T follicular helper cell (primary cell): ENCODE measurements around the gene LRRC53.

Source experiments
- DNase-seq: peaks from one replicate; pipeline ENCODE4 v3.0.0-alpha.2; 2020; ENCODE audit warnings: low read depth

LRRC53 gene

GRCh38 chr1:74430342-74430934 lies 82.0 kb downstream of the LRRC53 start:
- no peak for DNase-seq

- DNase-seq = no peak
Measured at GRCh38 chr1:74429580-74429979, 82.8 kb downstream of the LRRC53 start.

DNA sequence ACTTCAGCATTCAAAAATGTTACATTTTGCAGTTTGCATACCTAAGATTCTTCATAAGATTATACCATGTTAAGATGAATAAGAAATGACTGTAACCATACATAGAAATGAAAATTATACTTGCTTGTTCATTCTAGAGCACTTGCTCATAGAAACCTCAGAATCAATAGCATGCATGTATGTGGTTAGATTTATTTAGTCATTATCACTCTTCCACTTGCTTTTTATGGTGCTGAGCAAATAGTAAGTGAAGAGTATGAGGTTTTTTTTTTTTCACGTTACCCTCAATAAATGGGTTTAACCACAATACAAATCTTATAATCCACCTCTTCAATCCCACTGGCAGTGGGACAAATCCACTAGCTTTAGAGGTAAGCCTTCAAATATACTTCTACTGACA lies 84.7 kb downstream of the LRRC53 start:
- no peak for DNase-seq

GRCh38 chr1:74426208-74426937 lies 86.0 kb downstream of the LRRC53 start:
- DNase-seq = no peak

DNA sequence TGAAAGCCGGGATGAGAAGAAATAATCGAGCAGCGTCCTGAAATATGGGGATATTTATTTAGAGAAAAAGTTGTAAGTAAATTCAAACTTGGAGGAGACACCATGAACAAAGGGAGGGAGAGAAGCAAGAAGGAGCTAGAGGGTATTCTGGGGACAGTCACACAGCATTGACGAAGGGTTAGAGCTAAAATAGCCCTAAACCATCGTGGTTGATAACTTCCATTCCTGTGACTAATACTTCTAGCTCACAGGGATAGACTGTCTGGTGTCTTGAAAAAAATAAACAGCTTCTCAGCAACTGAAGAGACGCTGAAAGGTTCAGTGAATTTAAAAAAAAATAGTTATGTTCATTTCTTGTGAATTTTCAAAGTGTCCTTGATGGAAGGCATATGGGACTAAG lies 86.7 kb downstream of the LRRC53 start:
- DNase-seq = no peak

GRCh38 chr1:74423471-74423870 lies 88.9 kb downstream of the LRRC53 start:
- no peak for DNase-seq

- DNase-seq = no peak
Measured at GRCh38 chr1:74422421-74423292, 89.8 kb downstream of the LRRC53 start.

GRCh38 chr1:74420467-74420866 lies 91.9 kb downstream of the LRRC53 start:
- DNase-seq = no peak
